Hepatocyte (in vitro differentiated cells): ENCODE data around the gene TEX38.

Source experiments
- EZH2 ChIP-seq: fragments of 200-600 bp; sonication (generic); IDR thresholded peaks from 2 replicates; pipeline ENCODE4 v1.6.1; 2016; ENCODE audit warnings: antibody characterized with exemption, mild to moderate bottlenecking, borderline replicate concordance
- TF ChIP-seq, protein P1 (sequence below): fragments of 200-600 bp; sonication (generic); IDR thresholded peaks from 2 replicates; pipeline ENCODE4 v1.5.1; 2016; ENCODE audit warnings: antibody characterized with exemption, mild to moderate bottlenecking; ENCODE audit not compliant: poor library complexity

DNA sequence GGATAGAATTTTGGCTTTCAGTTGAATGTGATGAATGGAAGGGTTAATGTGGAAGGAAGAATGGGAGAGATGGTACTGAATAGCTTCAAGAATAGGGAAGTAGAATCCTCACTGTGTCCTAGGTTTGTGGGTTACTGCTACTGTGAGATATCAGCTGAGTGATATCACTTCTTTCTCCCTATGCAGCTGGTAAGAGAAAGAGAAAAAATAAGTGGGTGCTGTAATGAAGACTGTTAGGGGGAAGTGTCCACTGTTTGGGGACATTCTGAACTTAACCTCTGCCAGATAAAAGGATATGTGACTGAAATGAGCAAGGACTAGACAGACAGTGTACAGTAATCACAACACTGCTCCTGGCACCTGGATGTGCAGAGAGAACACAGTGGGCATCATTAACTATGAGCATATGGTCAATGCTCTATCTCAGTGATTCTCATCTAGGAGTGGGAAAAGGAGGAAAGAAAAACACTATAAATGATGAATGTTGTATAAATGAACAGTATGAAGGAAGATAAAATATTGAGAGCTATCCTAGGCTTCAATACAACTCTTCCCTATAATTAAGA lies 29.5 kb upstream of the TEX38 start:
- no peak for TF ChIP-seq EZH2
- TF ChIP-seq, protein P1, sequence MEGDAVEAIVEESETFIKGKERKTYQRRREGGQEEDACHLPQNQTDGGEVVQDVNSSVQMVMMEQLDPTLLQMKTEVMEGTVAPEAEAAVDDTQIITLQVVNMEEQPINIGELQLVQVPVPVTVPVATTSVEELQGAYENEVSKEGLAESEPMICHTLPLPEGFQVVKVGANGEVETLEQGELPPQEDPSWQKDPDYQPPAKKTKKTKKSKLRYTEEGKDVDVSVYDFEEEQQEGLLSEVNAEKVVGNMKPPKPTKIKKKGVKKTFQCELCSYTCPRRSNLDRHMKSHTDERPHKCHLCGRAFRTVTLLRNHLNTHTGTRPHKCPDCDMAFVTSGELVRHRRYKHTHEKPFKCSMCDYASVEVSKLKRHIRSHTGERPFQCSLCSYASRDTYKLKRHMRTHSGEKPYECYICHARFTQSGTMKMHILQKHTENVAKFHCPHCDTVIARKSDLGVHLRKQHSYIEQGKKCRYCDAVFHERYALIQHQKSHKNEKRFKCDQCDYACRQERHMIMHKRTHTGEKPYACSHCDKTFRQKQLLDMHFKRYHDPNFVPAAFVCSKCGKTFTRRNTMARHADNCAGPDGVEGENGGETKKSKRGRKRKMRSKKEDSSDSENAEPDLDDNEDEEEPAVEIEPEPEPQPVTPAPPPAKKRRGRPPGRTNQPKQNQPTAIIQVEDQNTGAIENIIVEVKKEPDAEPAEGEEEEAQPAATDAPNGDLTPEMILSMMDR: no peak
